ENCODE data around the gene TACSTD2. TPM values are rescaled to one million over a fixed set of nuclear protein-coding genes. Genes with fewer than 3 reads are reported as not detected.

The TACSTD2 gene
- total and polyA plus RNA-seq, 9 donors, result 0.35 to 132 (median 4.9) TPM

DNA sequence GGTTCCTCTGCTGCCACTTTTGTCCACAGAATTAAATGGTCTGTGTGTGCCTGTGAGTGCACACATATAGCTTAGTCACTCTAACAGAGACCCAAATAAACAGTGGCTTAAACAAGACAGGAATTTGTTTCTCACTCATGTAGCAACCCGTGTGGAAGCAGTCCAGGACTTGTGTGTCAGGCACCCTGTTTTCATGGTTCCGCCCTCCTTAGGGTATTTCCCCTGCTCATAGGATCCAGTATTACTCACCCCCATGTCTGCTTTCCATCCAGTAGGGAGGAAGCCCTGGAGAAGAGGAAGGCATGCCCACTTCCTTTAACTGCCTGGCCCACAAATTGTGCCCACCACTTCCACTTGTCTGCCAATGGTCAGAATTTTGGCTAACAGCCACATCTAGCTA lies 41.3 kb upstream of the TACSTD2 start:
- no peak overlapping the region for H3K4me3 ChIP-seq
- intact Hi-C loops (cut with DNase I), result no loop called here
- H3K36me3 ChIP-seq, result no peaks in the 10 kb centered on the region
- no peak for TF ChIP-seq EP300 (IDR thresholded peaks at IDR 0.05)
- TF ChIP-seq POLR2A (IDR thresholded peaks at IDR 0.05), result no peak
- TF ChIP-seq, protein P1, sequence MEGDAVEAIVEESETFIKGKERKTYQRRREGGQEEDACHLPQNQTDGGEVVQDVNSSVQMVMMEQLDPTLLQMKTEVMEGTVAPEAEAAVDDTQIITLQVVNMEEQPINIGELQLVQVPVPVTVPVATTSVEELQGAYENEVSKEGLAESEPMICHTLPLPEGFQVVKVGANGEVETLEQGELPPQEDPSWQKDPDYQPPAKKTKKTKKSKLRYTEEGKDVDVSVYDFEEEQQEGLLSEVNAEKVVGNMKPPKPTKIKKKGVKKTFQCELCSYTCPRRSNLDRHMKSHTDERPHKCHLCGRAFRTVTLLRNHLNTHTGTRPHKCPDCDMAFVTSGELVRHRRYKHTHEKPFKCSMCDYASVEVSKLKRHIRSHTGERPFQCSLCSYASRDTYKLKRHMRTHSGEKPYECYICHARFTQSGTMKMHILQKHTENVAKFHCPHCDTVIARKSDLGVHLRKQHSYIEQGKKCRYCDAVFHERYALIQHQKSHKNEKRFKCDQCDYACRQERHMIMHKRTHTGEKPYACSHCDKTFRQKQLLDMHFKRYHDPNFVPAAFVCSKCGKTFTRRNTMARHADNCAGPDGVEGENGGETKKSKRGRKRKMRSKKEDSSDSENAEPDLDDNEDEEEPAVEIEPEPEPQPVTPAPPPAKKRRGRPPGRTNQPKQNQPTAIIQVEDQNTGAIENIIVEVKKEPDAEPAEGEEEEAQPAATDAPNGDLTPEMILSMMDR (IDR thresholded peaks at IDR 0.05), result no peak
- H3K4me1 ChIP-seq (ENCODE audit: insufficient read depth), result no peaks in the 10 kb centered on the region
- no peak overlapping the region for H3K27ac ChIP-seq
- DNase-seq, result no peak
- H3K9me3 ChIP-seq, result no peaks in the 10 kb centered on the region
- no peaks in the 10 kb centered on the region for H3K27me3 ChIP-seq
- WGBS, 3 donors, result 60 to 71% (median 63%) methylated on average over 2 of the region's 2 CpGs

DNA sequence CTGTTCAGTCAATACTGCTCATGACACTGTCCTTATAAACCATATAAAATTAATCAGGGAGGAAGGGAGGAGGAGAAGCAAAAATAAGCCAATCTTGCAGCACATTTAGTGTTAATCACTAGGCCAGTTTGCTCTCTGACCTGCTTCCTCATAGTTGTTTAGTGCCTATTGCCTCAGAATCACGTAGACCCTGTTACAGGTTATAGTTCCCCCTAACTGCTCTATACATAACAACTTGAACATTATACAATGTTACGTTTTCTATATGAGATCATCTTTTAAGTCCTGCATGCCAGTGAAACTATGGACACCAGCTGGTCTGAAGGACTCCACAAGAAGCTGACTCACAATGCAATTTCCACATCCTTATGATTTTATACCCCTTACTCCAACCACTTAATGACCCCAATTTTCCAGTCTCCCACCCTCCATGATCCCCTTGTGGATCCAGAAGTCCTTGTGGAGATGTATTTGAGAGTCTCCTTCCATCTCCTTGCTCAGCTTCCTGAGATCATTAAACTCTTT lies 34.9 kb upstream of the TACSTD2 start:
- intact Hi-C loops (cut with DNase I), result no loop called here
- TF ChIP-seq, protein P1 (IDR thresholded peaks at IDR 0.05), result no peak
- TF ChIP-seq EP300 (IDR thresholded peaks at IDR 0.05), result no peak
- no peak overlapping the region for H3K27ac ChIP-seq
- H3K27me3 ChIP-seq, result no peaks in the 10 kb centered on the region
- no peak for DNase-seq
- no peaks in the 10 kb centered on the region for H3K36me3 ChIP-seq
- WGBS, 3 donors, result 66 to 80% (median 73%) methylated on average over 2 of the region's 2 CpGs
- H3K4me1 ChIP-seq (ENCODE audit: insufficient read depth), result no peaks in the 10 kb centered on the region
- H3K4me3 ChIP-seq, result no peak overlapping the region
- no peaks in the 10 kb centered on the region for H3K9me3 ChIP-seq

DNA sequence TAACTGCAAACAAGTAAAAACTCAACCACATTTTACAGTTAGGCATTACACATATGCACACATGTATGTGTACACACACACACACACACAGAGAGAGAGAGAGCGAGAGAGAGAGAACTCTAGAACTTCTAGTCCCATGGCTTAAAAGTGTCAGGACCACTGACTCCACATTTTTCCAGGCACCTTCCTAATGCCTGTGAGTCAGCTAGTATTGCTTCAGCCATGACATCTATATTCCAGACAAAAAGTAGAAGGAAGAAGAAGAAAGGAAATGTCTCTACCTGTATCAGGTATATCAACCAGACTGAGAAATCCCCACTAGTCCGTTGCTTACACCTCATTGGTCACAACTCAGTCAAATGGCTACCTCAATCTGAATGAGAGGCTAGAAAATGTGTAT lies 31.9 kb upstream of the TACSTD2 start:
- no peak for DNase-seq
- no peak overlapping the region for H3K4me3 ChIP-seq
- WGBS, 3 donors, result 88 to 91% (median 88%) methylated on average over 2 of the region's 2 CpGs
- H3K9me3 ChIP-seq, result no peaks in the 10 kb centered on the region
- no peaks in the 10 kb centered on the region for H3K4me1 ChIP-seq (ENCODE audit: insufficient read depth)
- H3K27ac ChIP-seq, result no peak overlapping the region
- H3K27me3 ChIP-seq, result no peaks in the 10 kb centered on the region
- no peaks in the 10 kb centered on the region for H3K36me3 ChIP-seq
- TF ChIP-seq POLR2A (IDR thresholded peaks at IDR 0.05), result no peak
- TF ChIP-seq, protein P1 (IDR thresholded peaks at IDR 0.05), result no peak
- no peak for TF ChIP-seq EP300 (IDR thresholded peaks at IDR 0.05)
- intact Hi-C loops (cut with DNase I), result no loop called here

DNA sequence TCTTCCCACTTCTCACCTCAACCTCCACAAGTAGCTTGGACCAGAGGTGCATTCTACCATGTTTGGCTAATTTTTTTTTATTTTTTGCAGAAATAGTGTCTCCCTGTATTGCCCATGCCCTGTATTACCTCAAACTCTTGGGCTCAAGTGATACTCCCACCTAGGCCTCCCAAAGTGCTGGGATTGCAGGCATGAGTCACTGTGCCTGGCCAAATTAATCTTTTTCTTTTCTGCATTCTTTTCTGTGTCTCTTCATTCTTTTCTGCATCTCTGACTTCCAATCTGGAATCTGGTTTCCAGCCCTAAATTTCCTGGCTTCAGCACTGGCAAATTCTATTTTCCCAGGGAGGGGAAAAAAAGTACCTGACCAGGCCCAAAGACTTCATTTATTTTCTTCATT lies 31.2 kb upstream of the TACSTD2 start:
- Histone ChIP-seq H3K36me3 (no peaks in the 10 kb centered on the region), H3K4me1 (ENCODE audit: insufficient read depth) (no peaks in the 10 kb centered on the region), H3K9me3 (no peaks in the 10 kb centered on the region), H3K27me3 (no peaks in the 10 kb centered on the region), H3K27ac (no peak overlapping the region), H3K4me3 (no peak overlapping the region)
- intact Hi-C loops (cut with DNase I), result no loop called here
- DNase-seq, result no peak
- TF ChIP-seq EP300 (IDR thresholded peaks at IDR 0.05) (no peak), POLR2A (IDR thresholded peaks at IDR 0.05) (no peak)
- TF ChIP-seq, protein P1 (IDR thresholded peaks at IDR 0.05), result no peak

All from ovary (tissue), 9 donors.